Caco-2 (cell line): ENCODE results near the gene ANO10. TPM values are rescaled to one million over a fixed set of nuclear protein-coding genes. Genes with fewer than 3 reads are reported as not detected.

Experiments
- BruUV-seq: library from RNA; stranded (reverse); fragments of 400-500 nt; replicated peaks from 2 replicates; lab custom pipeline; 2021; lab: Mats Ljungman, UMichigan
- CTCF ChIA-PET: fragments of 300-600 bp; sonication (Branson Sonifier 250); formaldehyde crosslinking; loops from one replicate; lab custom pipeline; 2022; ENCODE audit warnings: antibody characterized with exemption; lab: Charles Lee
- POLR2A ChIA-PET: fragments of 300-600 bp; sonication (Branson Sonifier 250); formaldehyde crosslinking; loops from one replicate; lab custom pipeline; 2022; ENCODE audit warnings: antibody characterized with exemption; lab: Charles Lee
- DNase-seq, 2 experiments: peaks; one replicate each; pipeline versions ENCODE4 v3.0.0 to v3.0.0-alpha.2; 2020 to 2022
- H3K27me3 ChIP-seq: replicated peaks from 2 replicates; pipeline ENCODE4 v1.6.0; 2011; ENCODE audit warnings: low read length; ENCODE audit not compliant: control insufficient read depth, insufficient read depth
- H3K36me3 ChIP-seq: 2 replicates; pipeline ENCODE4 v1.5.1; 2011; ENCODE audit warnings: low read length; ENCODE audit not compliant: control insufficient read depth, insufficient read depth
- H3K4me1 ChIP-seq: fragments of 250-450 bp; sonication (Bioruptor Pico); 2 replicates; pipeline ENCODE4 v1.5.1; 2020; ENCODE audit warnings: mild to moderate bottlenecking
- H3K4me3 ChIP-seq: 2 replicates; pipeline ENCODE4 v1.5.1; 2011; ENCODE audit warnings: low read depth, mild to moderate bottlenecking, control low read depth, low read length
- H3K9me3 ChIP-seq: fragments of 250-450 bp; sonication (Bioruptor Pico); 2 replicates; pipeline ENCODE4 v1.5.1; 2020; ENCODE audit warnings: mild to moderate bottlenecking, moderate library complexity
- H3K27ac Mint-ChIP-seq: one replicate; pipeline ENCODE4 v1.8.0; 2022; ENCODE audit warnings: mixed read lengths; ENCODE audit not compliant: unreplicated experiment
- H3K27me3 Mint-ChIP-seq: one replicate; pipeline ENCODE4 v1.8.0; 2022; ENCODE audit warnings: mixed read lengths; ENCODE audit not compliant: insufficient read depth, unreplicated experiment
- H3K36me3 Mint-ChIP-seq: one replicate; pipeline ENCODE4 v1.8.0; 2022; ENCODE audit warnings: mild to moderate bottlenecking, mixed read lengths; ENCODE audit not compliant: insufficient read depth, unreplicated experiment
- H3K4me1 Mint-ChIP-seq: one replicate; pipeline ENCODE4 v1.8.0; 2022; ENCODE audit warnings: low read depth, mixed read lengths; ENCODE audit not compliant: unreplicated experiment
- H3K4me3 Mint-ChIP-seq: one replicate; pipeline ENCODE4 v1.8.0; 2022; ENCODE audit warnings: mild to moderate bottlenecking, moderate library complexity, mixed read lengths; ENCODE audit not compliant: unreplicated experiment
- H3K9me3 Mint-ChIP-seq: one replicate; pipeline ENCODE4 v1.8.0; 2022; ENCODE audit warnings: mixed read lengths; ENCODE audit not compliant: unreplicated experiment
- intact Hi-C: fragments of 100-400 bp; cut with micrococcal nuclease; formaldehyde crosslinking; loops from one replicate; pipeline ENCODE4 v1.10.0; 2022; ENCODE audit not compliant: unreplicated experiment
- total RNA-seq: library from RNA; stranded (reverse); gene quantifications from 2 replicates; pipeline ENCODE4 v1.2.3, GENCODE V29; 2022
- TF ChIP-seq, protein P1 (sequence below), 2 experiments: fragments of 200-600 bp in 1 of 2; IDR thresholded peaks; 1 replicate in 1 of 2; 2 replicates in 1 of 2; pipeline versions ENCODE4 v1.5.1 to v1.8.0; 2011 to 2022; ENCODE audit warnings: antibody characterized with exemption in 1 of 2, control low read depth in 1 of 2, inconsistent platforms in 1 of 2, low read depth in 1 of 2, low read length in 1 of 2, mild to moderate bottlenecking in 1 of 2, moderate library complexity in 1 of 2; ENCODE audit not compliant: insufficient read depth in 1 of 2, severe bottlenecking in 1 of 2, unreplicated experiment in 1 of 2

ANO10 gene
- total RNA-seq, 1 experiment from 2014 or later = 24.1 TPM

GRCh38 chr3:43619588-43619987 lies 2.2 kb downstream of the ANO10 start:
- Histone ChIP-seq H3K4me1 (no peaks in the 10 kb centered on the region), H3K36me3 (no peaks in the 10 kb centered on the region), H3K4me3 (no peak overlapping the region), H3K27me3 (no peaks in the 10 kb centered on the region), H3K9me3 (no peaks in the 10 kb centered on the region)
- intact Hi-C loops = no loop called here
- H3K4me1 Mint-ChIP-seq = no peaks in the 10 kb centered on the region
- CTCF ChIA-PET = no interaction called here
- BruUV-seq = no TSS peak
- H3K27me3 Mint-ChIP-seq = no peaks in the 10 kb centered on the region
- H3K4me3 Mint-ChIP-seq = no peak overlapping the region
- TF ChIP-seq, protein P1, sequence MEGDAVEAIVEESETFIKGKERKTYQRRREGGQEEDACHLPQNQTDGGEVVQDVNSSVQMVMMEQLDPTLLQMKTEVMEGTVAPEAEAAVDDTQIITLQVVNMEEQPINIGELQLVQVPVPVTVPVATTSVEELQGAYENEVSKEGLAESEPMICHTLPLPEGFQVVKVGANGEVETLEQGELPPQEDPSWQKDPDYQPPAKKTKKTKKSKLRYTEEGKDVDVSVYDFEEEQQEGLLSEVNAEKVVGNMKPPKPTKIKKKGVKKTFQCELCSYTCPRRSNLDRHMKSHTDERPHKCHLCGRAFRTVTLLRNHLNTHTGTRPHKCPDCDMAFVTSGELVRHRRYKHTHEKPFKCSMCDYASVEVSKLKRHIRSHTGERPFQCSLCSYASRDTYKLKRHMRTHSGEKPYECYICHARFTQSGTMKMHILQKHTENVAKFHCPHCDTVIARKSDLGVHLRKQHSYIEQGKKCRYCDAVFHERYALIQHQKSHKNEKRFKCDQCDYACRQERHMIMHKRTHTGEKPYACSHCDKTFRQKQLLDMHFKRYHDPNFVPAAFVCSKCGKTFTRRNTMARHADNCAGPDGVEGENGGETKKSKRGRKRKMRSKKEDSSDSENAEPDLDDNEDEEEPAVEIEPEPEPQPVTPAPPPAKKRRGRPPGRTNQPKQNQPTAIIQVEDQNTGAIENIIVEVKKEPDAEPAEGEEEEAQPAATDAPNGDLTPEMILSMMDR (IDR thresholded peaks at IDR 0.05; ENCODE audit: insufficient read depth in 1 of 2, low read depth in 1 of 2, low read length in 1 of 2, severe bottlenecking in 1 of 2, unreplicated experiment in 1 of 2) = no peak
- no peaks in the 10 kb centered on the region for H3K9me3 Mint-ChIP-seq
- no peaks in the 10 kb centered on the region for H3K36me3 Mint-ChIP-seq
- DNase-seq = no peak
- H3K27ac Mint-ChIP-seq = no peak overlapping the region
- POLR2A ChIA-PET = interaction anchor here (0.6 kb wide), 1 partner anchor 71 kb away, joined by 13 read pairs; no protein-coding TSS in a partner anchor

GRCh38 chr3:43618142-43618541 lies 3.7 kb downstream of the ANO10 start:
- H3K27me3 ChIP-seq = no peaks in the 10 kb centered on the region
- TF ChIP-seq, protein P1 (IDR thresholded peaks at IDR 0.05; ENCODE audit: insufficient read depth in 1 of 2, low read depth in 1 of 2, low read length in 1 of 2, severe bottlenecking in 1 of 2, unreplicated experiment in 1 of 2) = no peak
- no peaks in the 10 kb centered on the region for H3K36me3 ChIP-seq
- no peaks in the 10 kb centered on the region for H3K9me3 ChIP-seq
- H3K27me3 Mint-ChIP-seq = no peaks in the 10 kb centered on the region
- no peaks in the 10 kb centered on the region for H3K4me1 Mint-ChIP-seq
- no peak for DNase-seq
- no peak overlapping the region for H3K27ac Mint-ChIP-seq
- no peaks in the 10 kb centered on the region for H3K36me3 Mint-ChIP-seq
- intact Hi-C loops = no loop called here
- BruUV-seq = no TSS peak
- H3K4me3 ChIP-seq = no peak overlapping the region
- CTCF ChIA-PET = no interaction called here
- no peak overlapping the region for H3K4me3 Mint-ChIP-seq
- POLR2A ChIA-PET = no interaction called here
- no peaks in the 10 kb centered on the region for H3K9me3 Mint-ChIP-seq
- H3K4me1 ChIP-seq = no peaks in the 10 kb centered on the region

- no TSS peak for BruUV-seq
- CTCF ChIA-PET = no interaction called here
- DNase-seq = no peak
These were observed 5.8 kb downstream of the ANO10 start for GRCh38 chr3:43616034-43616433.

More at GRCh38 chr3:43616034-43616433, 5.8 kb downstream of the ANO10 start:
- Histone ChIP-seq H3K4me3 (no peak overlapping the region), H3K27me3 (no peaks in the 10 kb centered on the region), H3K36me3 (no peaks in the 10 kb centered on the region), H3K9me3 (no peaks in the 10 kb centered on the region), H3K4me1 (no peaks in the 10 kb centered on the region)
- TF ChIP-seq, protein P1 (IDR thresholded peaks at IDR 0.05; ENCODE audit: insufficient read depth in 1 of 2, low read depth in 1 of 2, low read length in 1 of 2, severe bottlenecking in 1 of 2, unreplicated experiment in 1 of 2) = no peak
- H3K27ac Mint-ChIP-seq = no peak overlapping the region
- H3K36me3 Mint-ChIP-seq = no peaks in the 10 kb centered on the region
- H3K4me3 Mint-ChIP-seq = no peak overlapping the region
- H3K27me3 Mint-ChIP-seq = no peaks in the 10 kb centered on the region
- H3K4me1 Mint-ChIP-seq = peaks cover 4% of the 10 kb centered on the region
- intact Hi-C loops = no loop called here
- POLR2A ChIA-PET = no interaction called here
- H3K9me3 Mint-ChIP-seq = no peaks in the 10 kb centered on the region
